ENCODE data around the gene SCARF2.

The SCARF2 gene

DNA sequence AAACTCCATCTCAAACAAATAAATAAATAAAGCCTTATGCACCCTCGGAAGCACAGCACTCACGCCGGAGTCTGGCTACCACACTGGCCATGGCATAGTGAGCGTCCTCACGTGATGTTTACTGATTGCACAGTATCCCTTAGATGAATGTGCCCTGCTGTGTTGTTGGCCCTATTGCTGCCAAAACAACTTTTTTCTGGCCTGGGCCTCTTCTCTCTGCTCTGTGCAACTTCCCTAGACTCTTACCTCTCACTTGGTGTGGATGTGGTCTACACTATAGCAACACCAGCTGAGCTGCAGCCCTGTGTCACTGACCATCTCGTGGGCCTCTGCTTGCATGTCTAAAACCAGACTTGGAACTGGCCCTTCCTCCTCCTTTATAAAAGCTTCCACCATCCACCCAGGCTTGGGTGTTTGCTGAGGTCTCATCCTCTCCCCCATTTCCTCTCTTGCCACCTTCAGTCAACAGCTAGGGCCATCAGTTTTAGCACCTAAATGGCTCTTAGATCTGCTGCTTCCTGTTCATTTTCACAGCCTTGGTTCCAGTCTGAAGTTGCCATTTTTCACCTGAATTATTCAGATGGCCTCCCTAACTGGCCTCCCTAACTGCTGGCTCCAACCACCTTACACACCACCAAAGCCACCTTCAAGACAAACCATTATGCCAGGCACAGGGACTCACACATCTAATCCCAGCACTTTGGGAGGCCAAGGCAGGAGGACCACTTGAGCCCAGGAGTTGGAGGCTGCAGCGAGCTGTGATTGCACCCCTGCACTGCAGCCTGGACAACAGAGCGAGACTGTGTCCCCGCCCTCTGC lies 34.5 kb downstream of the SCARF2 start (continued):
- TF ChIP-seq, protein P1, sequence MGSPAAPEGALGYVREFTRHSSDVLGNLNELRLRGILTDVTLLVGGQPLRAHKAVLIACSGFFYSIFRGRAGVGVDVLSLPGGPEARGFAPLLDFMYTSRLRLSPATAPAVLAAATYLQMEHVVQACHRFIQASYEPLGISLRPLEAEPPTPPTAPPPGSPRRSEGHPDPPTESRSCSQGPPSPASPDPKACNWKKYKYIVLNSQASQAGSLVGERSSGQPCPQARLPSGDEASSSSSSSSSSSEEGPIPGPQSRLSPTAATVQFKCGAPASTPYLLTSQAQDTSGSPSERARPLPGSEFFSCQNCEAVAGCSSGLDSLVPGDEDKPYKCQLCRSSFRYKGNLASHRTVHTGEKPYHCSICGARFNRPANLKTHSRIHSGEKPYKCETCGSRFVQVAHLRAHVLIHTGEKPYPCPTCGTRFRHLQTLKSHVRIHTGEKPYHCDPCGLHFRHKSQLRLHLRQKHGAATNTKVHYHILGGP (tag by site-specific recombination; IDR thresholded peaks at IDR 0.05): no peak

DNA sequence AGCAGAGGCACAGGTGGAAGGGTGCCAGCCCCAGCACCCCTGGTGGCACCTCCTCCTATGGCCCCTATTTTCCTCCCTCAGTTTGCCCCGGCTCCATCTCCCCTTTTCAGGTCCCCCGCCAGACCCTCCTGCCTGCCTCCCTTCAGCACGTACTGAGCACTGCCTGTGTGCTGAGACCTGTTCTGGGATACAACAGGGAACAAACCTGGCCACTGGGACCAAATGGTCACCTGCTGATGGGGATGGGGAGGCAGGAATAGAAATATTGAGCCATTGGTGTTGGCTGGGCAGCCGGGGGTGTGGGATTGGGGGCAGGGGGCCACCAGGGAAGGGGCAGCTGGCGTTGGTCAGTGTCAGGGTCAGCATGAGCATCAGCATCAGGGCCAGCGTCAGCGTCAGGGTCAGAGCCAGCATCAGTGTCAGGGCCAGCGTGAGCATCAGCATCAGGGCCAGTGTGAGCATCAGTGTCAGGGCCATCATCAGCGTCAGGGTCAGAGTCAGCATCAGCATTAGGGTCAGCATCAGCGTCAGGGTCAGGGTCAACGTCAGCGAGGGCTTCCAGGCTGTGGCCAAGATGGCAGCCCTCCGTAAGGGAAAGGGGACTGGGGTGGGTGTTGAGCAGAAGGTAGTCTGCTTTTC lies 36.1 kb downstream of the SCARF2 start:
- peaks cover 0 to 67% of the 10 kb centered on the region in 2 experiments; a peak in 1 of 3 replicates for H3K36me3 ChIP-seq (ENCODE audit: control insufficient read depth in 2 of 2, insufficient read depth in 1 of 2, low read length in 2 of 2)
- H3K4me3 ChIP-seq (ENCODE audit: low read depth, low read length): no peak overlapping the region
- H3K27ac ChIP-seq (ENCODE audit: extremely low read depth, low read depth, low read length): no peak overlapping the region
- H3K4me1 ChIP-seq (ENCODE audit: control insufficient read depth, insufficient read depth, low read length): no peaks in the 10 kb centered on the region
- CTCF ChIA-PET: no interaction called here
- POLR2A ChIA-PET: interaction anchor here (2.8 kb wide), 1 partner anchor 8 kb away, joined by 13 read pairs; the partner anchor contains the start of gene ZNF74
- TF ChIP-seq, protein P2, sequence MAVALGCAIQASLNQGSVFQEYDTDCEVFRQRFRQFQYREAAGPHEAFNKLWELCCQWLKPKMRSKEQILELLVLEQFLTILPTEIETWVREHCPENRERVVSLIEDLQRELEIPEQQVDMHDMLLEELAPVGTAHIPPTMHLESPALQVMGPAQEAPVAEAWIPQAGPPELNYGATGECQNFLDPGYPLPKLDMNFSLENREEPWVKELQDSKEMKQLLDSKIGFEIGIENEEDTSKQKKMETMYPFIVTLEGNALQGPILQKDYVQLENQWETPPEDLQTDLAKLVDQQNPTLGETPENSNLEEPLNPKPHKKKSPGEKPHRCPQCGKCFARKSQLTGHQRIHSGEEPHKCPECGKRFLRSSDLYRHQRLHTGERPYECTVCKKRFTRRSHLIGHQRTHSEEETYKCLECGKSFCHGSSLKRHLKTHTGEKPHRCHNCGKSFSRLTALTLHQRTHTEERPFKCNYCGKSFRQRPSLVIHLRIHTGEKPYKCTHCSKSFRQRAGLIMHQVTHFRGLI (tag by site-specific recombination; IDR thresholded peaks at IDR 0.05): no peak
- TF ChIP-seq ZNF350 (tag by site-specific recombination; IDR thresholded peaks at IDR 0.05) (no peak), ZNF76 (tag by site-specific recombination; IDR thresholded peaks at IDR 0.05; ENCODE audit: borderline replicate concordance, low read depth) (no peak), ZNF140 (tag by site-specific recombination; IDR thresholded peaks at IDR 0.05) (no peak), SCRT1 (tag by site-specific recombination; IDR thresholded peaks at IDR 0.05; ENCODE audit: borderline replicate concordance) (no peak), ZNF660 (tag by site-specific recombination; IDR thresholded peaks at IDR 0.05) (no peak), ZNF623 (tag by site-specific recombination; IDR thresholded peaks at IDR 0.05) (no peak), ZNF561 (tag by site-specific recombination; IDR thresholded peaks at IDR 0.05; ENCODE audit: borderline replicate concordance) (no peak), ZSCAN23 (tag by site-specific recombination; IDR thresholded peaks at IDR 0.05) (no peak), ZNF610 (tag by site-specific recombination; IDR thresholded peaks at IDR 0.05; ENCODE audit: borderline replicate concordance) (no peak), ZNF624 (tag by site-specific recombination; IDR thresholded peaks at IDR 0.05) (no peak), ZNF266 (tag by site-specific recombination; IDR thresholded peaks at IDR 0.05; ENCODE audit: low read depth) (no peak), FEZF1 (tag by site-specific recombination; IDR thresholded peaks at IDR 0.05) (no peak), ZNF16 (tag by site-specific recombination; IDR thresholded peaks at IDR 0.05; ENCODE audit: low read depth) (no peak), ZNF747 (tag by site-specific recombination; IDR thresholded peaks at IDR 0.05) (no peak), ZNF510 (tag by site-specific recombination; IDR thresholded peaks at IDR 0.05; ENCODE audit: insufficient replicate concordance) (no peak)
- TF ChIP-seq, protein P3, sequence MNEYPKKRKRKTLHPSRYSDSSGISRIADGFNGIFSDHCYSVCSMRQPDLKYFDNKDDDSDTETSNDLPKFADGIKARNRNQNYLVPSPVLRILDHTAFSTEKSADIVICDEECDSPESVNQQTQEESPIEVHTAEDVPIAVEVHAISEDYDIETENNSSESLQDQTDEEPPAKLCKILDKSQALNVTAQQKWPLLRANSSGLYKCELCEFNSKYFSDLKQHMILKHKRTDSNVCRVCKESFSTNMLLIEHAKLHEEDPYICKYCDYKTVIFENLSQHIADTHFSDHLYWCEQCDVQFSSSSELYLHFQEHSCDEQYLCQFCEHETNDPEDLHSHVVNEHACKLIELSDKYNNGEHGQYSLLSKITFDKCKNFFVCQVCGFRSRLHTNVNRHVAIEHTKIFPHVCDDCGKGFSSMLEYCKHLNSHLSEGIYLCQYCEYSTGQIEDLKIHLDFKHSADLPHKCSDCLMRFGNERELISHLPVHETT (tag by site-specific recombination; IDR thresholded peaks at IDR 0.05): no peak
- TF ChIP-seq, protein P4, sequence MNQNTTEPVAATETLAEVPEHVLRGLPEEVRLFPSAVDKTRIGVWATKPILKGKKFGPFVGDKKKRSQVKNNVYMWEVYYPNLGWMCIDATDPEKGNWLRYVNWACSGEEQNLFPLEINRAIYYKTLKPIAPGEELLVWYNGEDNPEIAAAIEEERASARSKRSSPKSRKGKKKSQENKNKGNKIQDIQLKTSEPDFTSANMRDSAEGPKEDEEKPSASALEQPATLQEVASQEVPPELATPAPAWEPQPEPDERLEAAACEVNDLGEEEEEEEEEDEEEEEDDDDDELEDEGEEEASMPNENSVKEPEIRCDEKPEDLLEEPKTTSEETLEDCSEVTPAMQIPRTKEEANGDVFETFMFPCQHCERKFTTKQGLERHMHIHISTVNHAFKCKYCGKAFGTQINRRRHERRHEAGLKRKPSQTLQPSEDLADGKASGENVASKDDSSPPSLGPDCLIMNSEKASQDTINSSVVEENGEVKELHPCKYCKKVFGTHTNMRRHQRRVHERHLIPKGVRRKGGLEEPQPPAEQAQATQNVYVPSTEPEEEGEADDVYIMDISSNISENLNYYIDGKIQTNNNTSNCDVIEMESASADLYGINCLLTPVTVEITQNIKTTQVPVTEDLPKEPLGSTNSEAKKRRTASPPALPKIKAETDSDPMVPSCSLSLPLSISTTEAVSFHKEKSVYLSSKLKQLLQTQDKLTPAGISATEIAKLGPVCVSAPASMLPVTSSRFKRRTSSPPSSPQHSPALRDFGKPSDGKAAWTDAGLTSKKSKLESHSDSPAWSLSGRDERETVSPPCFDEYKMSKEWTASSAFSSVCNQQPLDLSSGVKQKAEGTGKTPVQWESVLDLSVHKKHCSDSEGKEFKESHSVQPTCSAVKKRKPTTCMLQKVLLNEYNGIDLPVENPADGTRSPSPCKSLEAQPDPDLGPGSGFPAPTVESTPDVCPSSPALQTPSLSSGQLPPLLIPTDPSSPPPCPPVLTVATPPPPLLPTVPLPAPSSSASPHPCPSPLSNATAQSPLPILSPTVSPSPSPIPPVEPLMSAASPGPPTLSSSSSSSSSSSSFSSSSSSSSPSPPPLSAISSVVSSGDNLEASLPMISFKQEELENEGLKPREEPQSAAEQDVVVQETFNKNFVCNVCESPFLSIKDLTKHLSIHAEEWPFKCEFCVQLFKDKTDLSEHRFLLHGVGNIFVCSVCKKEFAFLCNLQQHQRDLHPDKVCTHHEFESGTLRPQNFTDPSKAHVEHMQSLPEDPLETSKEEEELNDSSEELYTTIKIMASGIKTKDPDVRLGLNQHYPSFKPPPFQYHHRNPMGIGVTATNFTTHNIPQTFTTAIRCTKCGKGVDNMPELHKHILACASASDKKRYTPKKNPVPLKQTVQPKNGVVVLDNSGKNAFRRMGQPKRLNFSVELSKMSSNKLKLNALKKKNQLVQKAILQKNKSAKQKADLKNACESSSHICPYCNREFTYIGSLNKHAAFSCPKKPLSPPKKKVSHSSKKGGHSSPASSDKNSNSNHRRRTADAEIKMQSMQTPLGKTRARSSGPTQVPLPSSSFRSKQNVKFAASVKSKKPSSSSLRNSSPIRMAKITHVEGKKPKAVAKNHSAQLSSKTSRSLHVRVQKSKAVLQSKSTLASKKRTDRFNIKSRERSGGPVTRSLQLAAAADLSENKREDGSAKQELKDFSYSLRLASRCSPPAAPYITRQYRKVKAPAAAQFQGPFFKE (tag by site-specific recombination; IDR thresholded peaks at IDR 0.05; ENCODE audit: borderline replicate concordance): no peak
- no peaks in the 10 kb centered on the region for H3K9me3 ChIP-seq (ENCODE audit: control insufficient read depth, insufficient read depth, low read depth, low read length)

All from HEK293 (cell line).